HG02610 (cell line): ENCODE results near the gene OR2V2.
"Not testable (repeated sequence)": the region's sequence is repeated elsewhere in the genome, so short reads cannot be mapped to it uniquely, and the experiment has no call there.

Experiments used
- ATAC-seq: cut with Tn5 transposase; IDR thresholded peaks from one replicate; pipeline ENCODE4 v1.9.1; 2021; ENCODE audit warnings: mild to moderate bottlenecking, moderate library complexity; ENCODE audit not compliant: unreplicated experiment

The OR2V2 gene

DNA sequence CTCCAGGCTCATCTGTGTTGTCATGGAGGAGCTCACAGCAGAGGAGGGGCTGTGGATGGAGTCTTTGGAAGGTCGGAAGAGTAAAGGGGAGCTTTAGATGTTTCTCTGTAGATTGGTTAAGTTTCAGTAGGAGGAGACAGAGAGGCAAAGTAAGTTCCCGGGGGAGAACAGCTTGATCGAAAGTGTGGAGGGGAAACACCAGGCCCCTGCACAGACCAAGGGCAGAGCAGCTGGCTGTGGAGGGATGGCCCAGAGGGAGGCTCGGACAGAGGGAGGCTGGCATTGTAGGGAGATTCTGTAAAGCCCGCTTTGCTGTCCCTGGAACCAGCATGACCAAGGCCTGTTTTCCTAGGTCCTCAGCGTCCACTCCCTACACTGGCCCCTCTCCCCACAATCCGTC is 5.3 kb upstream of the OR2V2 start:
- no peak for ATAC-seq

DNA sequence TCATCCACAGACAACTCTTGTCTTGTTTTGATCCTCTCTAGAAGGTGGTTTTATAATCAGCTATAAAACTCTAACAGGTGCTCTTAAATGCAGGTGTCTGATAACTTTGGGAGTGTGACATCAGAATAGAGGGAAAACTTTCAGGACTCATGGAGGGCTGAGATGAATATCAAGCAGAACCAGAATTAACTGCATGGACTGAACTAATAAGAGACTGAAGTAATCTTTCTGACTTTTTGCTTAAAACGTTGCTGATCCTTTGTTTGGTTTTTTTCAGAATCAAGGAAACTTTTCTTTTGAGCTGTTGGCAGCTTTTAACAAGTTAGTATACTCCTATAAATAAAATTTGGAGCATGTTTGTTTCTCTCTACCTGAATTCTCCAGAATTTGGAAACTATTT is 2.3 kb upstream of the OR2V2 start:
- ATAC-seq: no peak

GRCh38 chr5:181149355-181149754 is 2.0 kb downstream of the OR2V2 start:
- no peak for ATAC-seq

DNA sequence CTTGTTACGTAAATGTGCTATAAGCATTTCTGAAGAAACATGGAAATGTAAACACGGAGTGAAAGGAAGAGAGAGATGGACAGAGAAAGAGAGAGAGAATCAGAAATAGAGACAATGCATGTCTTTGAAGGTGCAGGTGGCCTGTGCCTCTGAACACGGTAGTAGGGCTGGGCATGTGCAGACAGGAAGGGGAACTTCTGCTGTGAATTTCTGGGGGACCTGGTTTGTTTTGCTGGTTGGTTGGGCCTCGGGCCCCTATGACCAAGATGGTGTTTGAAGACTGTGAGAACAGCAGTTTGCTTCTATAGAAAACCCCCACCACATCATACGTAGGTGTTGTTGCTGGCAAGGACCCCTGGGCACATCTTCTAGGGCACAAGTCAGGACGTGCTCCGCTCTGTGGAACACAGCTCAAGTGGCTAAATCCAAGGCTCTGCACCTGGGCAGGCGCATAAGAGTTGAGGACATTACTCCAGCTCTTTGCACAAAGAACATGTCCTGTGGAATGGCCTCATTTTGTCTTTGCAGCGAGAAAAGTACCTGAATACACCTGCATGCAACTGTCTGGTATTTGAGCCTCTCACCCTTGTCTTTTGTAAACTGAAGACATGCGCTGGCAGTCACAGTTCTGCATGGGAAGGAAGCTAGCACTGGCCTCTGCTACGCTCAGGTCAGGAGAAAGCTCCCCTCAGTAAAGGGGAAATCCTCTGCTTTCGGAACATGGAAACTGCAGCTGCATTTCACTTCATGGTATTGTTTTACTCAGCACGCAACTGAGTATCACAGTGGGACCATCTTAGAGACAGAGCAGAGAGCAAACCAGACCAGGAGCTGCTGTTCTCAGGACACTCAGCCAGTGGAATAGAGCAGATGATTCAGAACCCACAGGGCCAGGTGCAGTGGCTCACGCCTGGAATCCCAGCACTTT is 2.7 kb downstream of the OR2V2 start:
- ATAC-seq: no peak

DNA sequence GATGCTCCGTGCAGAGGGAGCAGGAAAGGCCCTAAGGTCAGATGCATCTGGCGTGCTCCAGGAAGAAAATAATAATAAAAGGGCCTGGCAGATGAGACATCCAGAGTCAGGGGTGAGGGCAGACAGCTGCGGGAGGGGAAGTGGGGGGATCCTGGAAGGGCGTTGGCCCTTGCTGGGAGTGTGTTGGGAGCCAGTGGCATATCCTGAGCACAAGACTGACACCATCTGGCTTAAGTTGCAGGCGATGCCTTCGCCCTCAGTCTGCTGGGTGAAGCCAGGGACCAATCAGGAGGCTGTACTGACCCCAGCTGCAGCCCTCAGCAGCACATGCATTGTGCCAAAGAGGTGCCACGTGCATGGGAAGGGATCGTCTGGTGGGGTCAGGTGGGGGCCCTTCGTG is 3.8 kb downstream of the OR2V2 start:
- ATAC-seq: no peak

DNA sequence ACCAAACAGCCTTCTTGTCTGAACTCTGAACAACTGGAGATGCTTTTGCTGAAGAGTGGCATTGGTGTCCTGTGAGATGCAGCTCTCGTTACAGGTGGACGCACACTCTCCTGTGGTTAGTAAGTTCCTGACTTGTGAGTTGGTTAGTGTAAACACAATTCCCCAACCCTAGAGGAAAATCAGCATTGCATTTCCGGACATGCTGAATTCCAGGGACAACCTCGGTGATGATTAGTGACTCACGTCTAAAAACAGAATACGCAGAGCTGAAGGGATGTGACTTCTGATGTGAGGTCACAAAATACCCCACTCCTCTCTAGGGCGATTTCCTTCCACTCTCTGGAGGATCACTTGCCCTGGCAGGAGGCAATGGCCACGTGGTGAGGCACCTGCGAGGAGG is 5.0 kb downstream of the OR2V2 start:
- no peak for ATAC-seq

- ATAC-seq: no peak
Observed at GRCh38 chr5:181153814-181154213, 6.4 kb downstream of the OR2V2 start.

- peak; percentile 44 for ATAC-seq
Observed at GRCh38 chr5:181156758-181157157, 9.4 kb downstream of the OR2V2 start.

DNA sequence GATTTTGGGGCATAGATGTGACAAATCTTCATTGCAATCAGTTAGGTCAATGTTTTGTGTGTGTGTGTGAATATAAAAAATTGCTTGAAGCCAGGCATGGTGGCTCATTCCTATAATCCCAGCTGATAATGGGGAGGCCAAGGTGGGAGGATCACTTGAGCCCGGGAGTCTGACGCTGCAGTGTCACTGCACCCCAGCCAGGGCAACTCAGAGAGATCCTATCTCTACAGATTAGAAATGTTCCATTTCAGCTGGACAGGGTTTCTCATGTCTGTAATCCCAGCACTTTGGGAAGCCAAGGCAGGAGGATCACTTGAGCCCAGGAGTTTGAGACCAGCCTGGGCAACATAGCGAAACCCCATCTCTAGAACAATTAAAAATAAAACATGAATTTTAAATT is 11.5 kb downstream of the OR2V2 start:
- no peak for ATAC-seq

DNA sequence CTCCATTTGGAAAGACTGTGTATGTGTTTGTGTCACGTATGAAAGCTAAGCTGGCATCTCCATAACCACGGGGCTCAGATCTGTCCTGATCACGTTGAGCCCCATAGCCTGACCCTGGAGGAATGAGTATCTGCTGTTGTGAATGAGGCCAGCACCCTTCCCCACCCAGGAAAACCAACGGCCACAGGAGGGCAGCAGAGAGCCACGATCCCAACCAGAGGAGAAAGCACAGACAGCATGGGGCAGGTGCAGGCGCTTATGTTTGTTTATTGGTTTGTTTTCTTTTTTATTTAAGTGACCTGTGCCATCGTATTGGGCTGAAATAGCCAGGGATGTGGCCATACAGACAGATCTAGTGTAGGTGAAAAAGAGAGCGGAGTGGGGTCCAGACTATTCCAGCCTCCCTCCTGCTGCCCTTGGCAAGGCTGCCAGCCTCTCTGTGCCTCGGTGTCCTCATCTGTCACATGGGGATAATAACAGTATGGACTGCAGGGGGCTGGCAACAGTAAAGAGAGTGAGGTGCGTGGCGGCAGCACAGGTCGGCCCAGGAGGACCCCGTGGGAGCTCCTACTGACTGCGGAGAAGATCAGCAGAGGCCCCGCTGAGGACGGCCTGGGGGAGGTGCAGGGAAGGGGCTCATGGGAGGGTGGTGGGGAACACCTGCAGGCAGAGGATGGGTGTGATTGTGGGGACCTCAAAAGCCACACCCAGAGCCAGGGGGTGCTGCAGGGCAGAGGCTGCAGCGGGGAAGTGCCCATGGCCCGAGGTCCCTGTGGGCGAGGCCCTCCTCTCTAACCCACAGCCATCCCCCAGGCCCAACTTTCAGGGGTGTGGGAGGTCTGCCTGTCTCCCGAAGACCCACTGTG is 12.1 kb downstream of the OR2V2 start:
- peak; percentile 52 for ATAC-seq

DNA sequence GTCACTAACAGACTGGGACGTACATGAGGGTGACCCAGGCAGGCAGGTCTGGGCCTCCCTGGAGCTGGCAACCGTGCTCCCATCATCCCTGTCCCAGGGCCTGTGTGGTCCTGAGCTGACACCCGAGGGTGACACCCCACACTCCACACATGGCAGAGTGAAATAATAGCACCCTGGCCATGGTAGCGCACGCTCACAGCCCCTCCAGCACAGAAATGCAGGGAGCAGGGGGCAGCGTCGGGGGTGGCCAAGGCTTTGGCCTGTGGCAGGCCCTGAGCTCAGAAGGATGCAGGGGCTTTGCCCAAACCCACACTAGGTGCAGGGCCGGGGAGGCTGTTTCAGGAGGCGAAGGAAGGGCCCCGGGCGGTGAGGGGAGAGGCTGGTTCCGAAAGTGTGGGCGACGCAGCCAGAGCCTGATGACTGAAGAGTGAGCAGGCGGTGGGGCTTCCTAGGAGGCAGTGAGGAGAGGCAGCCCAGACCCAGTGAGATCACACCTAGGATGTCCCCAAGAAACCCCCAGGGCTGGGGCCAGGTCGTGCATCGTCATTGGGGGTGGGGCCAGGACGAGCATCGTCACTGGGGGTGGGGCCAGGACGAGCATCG is 12.9 kb downstream of the OR2V2 start:
- no peak for ATAC-seq

- not testable (repeated sequence) for ATAC-seq
Observed at GRCh38 chr5:181160755-181161533, 13.6 kb downstream of the OR2V2 start.

- no peak for ATAC-seq
Observed at GRCh38 chr5:181161534-181162175, 14.3 kb downstream of the OR2V2 start.

DNA sequence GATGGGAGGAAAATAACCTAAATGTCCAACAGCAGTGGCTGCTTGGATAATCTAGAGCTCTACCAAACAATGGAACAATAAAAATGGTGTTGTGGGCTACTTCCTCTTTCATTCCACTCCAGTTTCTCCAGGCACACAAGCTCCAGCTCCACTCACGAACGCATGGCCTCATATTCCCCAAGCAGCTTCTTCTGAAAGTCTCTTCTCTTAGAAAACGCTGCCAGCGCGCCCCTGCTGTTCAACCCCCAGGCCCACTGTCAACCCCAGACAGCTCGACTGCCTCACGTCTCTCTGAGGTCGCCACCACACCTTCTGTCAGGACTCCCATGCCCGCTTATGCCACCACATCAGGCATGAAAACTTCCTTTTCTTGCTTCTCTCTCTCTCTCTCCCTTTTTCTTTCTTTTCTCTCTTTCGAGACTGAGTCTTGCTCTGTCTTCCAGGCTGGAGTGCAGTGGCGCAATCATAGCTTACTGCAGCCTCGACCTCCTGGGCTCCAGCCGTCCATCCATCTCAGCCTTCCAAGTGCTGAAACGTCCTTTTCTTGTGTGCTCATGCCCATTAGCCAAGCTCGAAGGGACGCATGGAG is 16.2 kb downstream of the OR2V2 start:
- no peak for ATAC-seq

GRCh38 chr5:181164076-181164952 is 16.9 kb downstream of the OR2V2 start:
- ATAC-seq: no peak

GRCh38 chr5:181166812-181167733 is 19.7 kb downstream of the OR2V2 start:
- ATAC-seq: no peak

- no peak for ATAC-seq
Observed at GRCh38 chr5:181167814-181168488, 20.6 kb downstream of the OR2V2 start.
